ENCODE measurements around the gene GAR1. TPM values are rescaled to one million over a fixed set of nuclear protein-coding genes. Genes with fewer than 3 reads are reported as not detected.
A peak's percentile ranks its signal among the peaks of the same experiment; 100 is the strongest.

GAR1 gene
- total and polyA plus RNA-seq, 9 of the 15 experiments (the other 6 are each of a cell fraction or from before 2014, with no cell fraction given) = 35.7 to 194 (median 68.2) TPM

GRCh38 chr4:109873791-109874514 lies 58.4 kb downstream of the GAR1 start (continued):
- TF ChIP-seq ZFPM2 (CRISPR knock-in tag; IDR thresholded peaks at IDR 0.05) (no peak), TRIM25 (IDR thresholded peaks at IDR 0.05; ENCODE audit: borderline replicate concordance) (no peak), ZKSCAN1 (IDR thresholded peaks at IDR 0.05; ENCODE audit: low read depth, low read length) (no peak), EGR1 (conservative IDR thresholded peaks at IDR 0.05) (no peak), HSF4 (CRISPR knock-in tag; IDR thresholded peaks at IDR 0.05; ENCODE audit: borderline replicate concordance) (peak; percentile 2; the same call in 1 of the 2 replicates), NR2C1 (IDR thresholded peaks at IDR 0.05) (no peak), NR2C1 (tag; IDR thresholded peaks at IDR 0.05) (0 out of 2 replicates have a peak, but pooled peaks have one; percentile 36), ZNF766 (CRISPR knock-in tag; conservative IDR thresholded peaks at IDR 0.05) (0 out of 2 replicates have a peak, but pooled peaks have one; percentile 29), FOSL1 (tag; conservative IDR thresholded peaks at IDR 0.05) (peak; percentile 67; the same call in 1 of the 2 replicates), GABPA (tag; conservative IDR thresholded peaks at IDR 0.05; ENCODE audit: low read depth) (peak; percentile 47), JUND (IDR thresholded peaks at IDR 0.05; ENCODE audit: borderline replicate concordance, low read depth, low read length) (peak; percentile 65), JUND (tag; IDR thresholded peaks at IDR 0.05; ENCODE audit: borderline replicate concordance, low read depth, low read length) (peak; percentile 10; the same call in 1 of the 3 replicates), LARP7 (IDR thresholded peaks at IDR 0.05) (no peak), CXXC5 (CRISPR knock-in tag; IDR thresholded peaks at IDR 0.05) (peak; percentile 80; the same call in 1 of the 2 replicates), ZNF165 (CRISPR knock-in tag; IDR thresholded peaks at IDR 0.05; ENCODE audit: borderline replicate concordance) (no peak), ZNF347 (CRISPR knock-in tag; IDR thresholded peaks at IDR 0.05; ENCODE audit: low read depth) (no peak)
- TF ChIP-seq, protein P1, sequence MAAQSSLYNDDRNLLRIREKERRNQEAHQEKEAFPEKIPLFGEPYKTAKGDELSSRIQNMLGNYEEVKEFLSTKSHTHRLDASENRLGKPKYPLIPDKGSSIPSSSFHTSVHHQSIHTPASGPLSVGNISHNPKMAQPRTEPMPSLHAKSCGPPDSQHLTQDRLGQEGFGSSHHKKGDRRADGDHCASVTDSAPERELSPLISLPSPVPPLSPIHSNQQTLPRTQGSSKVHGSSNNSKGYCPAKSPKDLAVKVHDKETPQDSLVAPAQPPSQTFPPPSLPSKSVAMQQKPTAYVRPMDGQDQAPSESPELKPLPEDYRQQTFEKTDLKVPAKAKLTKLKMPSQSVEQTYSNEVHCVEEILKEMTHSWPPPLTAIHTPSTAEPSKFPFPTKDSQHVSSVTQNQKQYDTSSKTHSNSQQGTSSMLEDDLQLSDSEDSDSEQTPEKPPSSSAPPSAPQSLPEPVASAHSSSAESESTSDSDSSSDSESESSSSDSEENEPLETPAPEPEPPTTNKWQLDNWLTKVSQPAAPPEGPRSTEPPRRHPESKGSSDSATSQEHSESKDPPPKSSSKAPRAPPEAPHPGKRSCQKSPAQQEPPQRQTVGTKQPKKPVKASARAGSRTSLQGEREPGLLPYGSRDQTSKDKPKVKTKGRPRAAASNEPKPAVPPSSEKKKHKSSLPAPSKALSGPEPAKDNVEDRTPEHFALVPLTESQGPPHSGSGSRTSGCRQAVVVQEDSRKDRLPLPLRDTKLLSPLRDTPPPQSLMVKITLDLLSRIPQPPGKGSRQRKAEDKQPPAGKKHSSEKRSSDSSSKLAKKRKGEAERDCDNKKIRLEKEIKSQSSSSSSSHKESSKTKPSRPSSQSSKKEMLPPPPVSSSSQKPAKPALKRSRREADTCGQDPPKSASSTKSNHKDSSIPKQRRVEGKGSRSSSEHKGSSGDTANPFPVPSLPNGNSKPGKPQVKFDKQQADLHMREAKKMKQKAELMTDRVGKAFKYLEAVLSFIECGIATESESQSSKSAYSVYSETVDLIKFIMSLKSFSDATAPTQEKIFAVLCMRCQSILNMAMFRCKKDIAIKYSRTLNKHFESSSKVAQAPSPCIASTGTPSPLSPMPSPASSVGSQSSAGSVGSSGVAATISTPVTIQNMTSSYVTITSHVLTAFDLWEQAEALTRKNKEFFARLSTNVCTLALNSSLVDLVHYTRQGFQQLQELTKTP (IDR thresholded peaks at IDR 0.05; ENCODE audit: low read depth in 1 of 2, partially characterized antibody in 2 of 2) = no peak
- TF ChIP-seq, protein P2, sequence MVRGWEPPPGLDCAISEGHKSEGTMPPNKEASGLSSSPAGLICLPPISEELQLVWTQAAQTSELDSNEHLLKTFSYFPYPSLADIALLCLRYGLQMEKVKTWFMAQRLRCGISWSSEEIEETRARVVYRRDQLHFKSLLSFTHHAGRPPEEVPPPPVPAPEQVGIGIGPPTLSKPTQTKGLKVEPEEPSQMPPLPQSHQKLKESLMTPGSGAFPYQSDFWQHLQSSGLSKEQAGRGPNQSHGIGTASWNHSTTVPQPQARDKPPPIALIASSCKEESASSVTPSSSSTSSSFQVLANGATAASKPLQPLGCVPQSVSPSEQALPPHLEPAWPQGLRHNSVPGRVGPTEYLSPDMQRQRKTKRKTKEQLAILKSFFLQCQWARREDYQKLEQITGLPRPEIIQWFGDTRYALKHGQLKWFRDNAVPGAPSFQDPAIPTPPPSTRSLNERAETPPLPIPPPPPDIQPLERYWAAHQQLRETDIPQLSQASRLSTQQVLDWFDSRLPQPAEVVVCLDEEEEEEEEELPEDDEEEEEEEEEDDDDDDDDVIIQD (CRISPR knock-in tag; IDR thresholded peaks at IDR 0.05) = no peak
- TF ChIP-seq, protein P3, sequence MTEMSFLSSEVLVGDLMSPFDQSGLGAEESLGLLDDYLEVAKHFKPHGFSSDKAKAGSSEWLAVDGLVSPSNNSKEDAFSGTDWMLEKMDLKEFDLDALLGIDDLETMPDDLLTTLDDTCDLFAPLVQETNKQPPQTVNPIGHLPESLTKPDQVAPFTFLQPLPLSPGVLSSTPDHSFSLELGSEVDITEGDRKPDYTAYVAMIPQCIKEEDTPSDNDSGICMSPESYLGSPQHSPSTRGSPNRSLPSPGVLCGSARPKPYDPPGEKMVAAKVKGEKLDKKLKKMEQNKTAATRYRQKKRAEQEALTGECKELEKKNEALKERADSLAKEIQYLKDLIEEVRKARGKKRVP (CRISPR knock-in tag; IDR thresholded peaks at IDR 0.05) = peak; percentile 92

Data from K562 (cell line).